Activated CD8-positive, alpha-beta memory T cell treated with anti-CD3 and anti-CD28 coated beads, Interleukin-2, amount 50 U/mL, for 48 hours (primary cell): ENCODE data around the gene ATP5PO.

ENCODE experiments used
- DNase-seq: peaks from one replicate; pipeline ENCODE4 v3.0.0-alpha.2; 2020

Gene ATP5PO

DNA sequence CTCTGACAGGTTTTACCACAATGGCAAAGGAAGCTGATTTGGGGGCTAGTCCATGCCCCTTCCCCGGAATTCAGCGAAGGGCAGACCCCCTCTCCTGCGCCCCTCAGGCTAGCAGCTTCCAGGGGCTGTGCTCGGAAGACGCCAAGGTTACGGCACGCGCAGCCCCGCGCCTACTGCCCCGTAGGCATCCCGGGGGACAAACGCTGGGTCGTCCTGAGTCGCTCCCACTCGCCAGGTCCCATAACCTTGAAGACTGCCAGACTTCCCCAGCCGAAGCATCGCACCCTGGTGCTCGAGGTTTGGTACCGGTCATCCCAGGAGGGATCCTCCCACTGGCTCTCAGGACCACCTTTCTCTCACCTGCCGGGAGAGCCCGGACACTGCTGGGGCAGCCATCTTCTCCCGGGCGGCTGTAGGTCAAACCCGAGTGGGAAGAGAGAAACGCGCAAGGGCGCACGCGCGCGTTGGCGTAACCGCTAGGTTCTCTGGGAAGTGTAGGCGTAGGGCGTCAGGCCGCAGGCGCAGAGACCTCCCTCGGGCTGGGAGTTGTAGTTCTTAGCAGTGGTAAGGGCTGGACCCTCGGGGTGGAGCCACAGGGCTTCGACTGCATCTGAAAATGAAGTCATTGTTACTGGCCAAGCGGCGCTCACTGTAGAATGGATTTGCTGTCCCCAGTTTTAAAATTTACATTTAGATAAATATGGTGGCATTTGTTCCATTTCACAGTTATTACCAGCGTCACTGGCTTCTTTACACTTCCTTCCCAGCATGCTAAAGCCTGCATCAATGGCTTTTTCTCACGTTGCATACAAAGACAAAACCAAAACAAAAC, at the start of gene ATP5PO:
ATP5PO (minus strand) TSS at position 437 of the 832 bp plus-strand sequence; CDS start at position 396, 41 bp downstream.
- DNase-seq = peak; percentile 98

GRCh38 chr21:33964706-33965325, 49.2 kb upstream of the ATP5PO start:
- no peak for DNase-seq

DNA sequence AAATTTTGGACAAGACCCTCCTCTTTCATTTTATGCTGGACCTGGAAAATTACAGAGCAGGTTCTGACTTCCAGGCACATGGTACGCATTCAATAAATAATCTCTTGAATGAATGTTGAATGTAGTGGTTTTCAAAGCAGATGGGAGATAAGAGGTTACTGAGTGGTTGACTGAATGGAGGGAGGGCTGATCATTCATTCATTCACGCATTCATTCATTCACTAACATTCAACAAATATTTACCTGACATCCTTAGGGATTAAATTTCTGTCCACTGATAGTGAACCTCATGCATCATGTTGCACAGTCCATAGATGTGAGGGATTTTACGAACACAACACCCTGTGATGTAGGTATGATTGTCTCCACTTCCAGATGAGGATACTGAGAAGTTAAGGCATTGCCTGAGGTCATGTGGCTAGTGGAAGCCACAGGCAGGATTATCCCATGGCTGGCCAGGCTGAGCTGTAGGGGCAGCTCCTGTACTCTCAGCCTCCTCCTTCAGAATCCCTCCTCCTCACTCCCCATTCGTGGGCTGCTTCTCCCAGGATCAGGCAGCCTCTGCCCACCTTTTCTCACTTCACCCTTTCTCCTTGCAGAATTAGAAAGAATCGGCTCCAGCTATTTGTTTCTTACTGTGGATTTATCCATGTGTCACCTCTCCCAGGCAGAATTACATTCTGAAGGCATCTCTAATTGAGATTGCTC, 48.4 kb upstream of the ATP5PO start:
- peak; percentile 25 for DNase-seq

GRCh38 chr21:33962290-33962689, 46.7 kb upstream of the ATP5PO start:
- DNase-seq = no peak

- peak; percentile 4 for DNase-seq
These were observed 45.5 kb upstream of the ATP5PO start for GRCh38 chr21:33961061-33961460.

- no peak for DNase-seq
These were observed 44.1 kb upstream of the ATP5PO start for GRCh38 chr21:33959680-33960079.

GRCh38 chr21:33954395-33954794, 38.8 kb upstream of the ATP5PO start:
- peak; percentile 25 for DNase-seq

DNA sequence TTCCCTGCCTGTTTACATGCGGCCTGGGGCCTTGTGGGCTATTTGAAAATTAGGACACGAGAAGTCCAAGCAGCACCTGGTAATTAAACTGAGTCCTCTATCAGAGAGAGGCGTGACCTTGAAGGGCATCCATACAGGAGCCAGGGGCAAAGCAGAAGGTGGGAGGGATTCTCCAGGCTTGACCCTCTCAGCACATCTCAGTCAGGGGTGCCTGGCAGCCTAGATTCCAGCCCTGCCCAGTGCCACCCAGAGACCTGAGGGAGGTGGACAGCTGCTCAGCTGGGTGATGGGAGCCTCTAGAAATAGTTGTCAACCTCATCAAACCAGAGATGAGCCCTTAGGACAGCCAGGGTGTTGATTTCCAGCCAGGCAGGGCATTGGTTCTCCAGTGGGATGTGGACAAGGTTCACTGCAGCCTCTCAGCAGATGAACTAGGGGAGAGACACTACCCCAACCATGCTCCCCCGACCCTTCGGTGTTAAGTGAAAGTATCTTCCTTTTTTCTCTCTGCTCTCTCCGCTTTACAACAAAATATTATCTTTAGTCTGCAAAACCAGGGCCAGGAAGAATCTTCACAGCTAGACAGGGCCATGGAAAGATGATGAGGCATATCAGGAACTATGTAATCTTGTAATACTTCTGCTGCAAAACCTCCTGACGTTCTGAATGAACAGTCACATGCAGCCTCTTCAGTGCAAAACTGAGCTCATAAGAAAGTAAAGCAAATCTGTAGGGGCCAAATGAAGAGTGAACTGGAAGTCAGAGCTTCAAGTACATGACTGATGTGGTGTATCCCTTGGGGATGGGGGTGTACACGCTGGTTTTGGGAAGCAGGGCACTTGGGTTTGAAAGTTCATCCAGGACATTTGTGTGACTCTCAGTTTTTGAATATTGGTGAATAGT, 35.9 kb upstream of the ATP5PO start:
- DNase-seq = peak; percentile 50

GRCh38 chr21:33950431-33951079, 35.0 kb upstream of the ATP5PO start:
- peak; percentile 70 for DNase-seq

- DNase-seq = peak; percentile 79
These were observed 34.2 kb upstream of the ATP5PO start for GRCh38 chr21:33949516-33950430.

GRCh38 chr21:33948951-33949444, 33.4 kb upstream of the ATP5PO start:
- DNase-seq = peak; percentile 65

DNA sequence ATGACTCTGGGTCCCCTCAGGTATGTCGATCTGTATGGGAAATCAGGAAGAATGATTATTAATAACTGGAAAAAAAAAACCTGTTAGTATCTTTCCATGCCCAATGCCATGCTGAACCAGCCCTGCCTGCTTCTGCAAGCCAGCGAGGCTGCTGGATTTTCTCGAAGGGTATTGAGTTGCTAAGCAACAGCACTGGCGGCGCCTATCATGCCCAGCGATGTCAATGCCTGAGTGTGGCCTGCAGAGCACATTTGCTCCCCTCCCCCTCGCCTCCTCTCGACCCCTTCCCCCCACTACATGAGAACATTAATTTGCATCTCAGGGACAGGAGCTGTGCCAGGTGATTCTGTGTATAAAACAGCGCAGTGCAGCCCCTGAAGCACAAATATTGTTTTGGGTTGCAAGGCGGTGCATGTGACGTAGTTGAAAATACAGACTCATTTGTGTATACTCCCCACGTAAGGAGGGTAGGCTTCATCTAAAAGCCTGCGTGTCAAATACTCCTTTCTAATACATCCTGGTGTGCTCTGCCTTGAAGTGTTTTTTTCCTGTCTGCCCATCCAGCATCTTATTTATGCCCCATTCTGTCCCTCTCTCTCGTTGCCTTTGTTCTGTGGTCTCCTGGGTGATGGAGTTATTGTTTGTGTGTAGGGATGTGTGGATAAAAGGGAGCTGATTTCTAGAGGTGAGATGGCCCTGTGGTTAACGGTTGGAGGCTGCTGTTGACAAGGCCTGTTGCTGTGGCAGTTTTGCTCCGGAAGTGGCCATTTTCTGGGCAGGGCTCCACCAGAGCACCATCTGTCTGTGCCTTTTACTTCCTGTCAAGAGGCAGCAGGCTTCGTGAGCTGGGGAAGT, 32.7 kb upstream of the ATP5PO start:
- peak; percentile 86 for DNase-seq

DNA sequence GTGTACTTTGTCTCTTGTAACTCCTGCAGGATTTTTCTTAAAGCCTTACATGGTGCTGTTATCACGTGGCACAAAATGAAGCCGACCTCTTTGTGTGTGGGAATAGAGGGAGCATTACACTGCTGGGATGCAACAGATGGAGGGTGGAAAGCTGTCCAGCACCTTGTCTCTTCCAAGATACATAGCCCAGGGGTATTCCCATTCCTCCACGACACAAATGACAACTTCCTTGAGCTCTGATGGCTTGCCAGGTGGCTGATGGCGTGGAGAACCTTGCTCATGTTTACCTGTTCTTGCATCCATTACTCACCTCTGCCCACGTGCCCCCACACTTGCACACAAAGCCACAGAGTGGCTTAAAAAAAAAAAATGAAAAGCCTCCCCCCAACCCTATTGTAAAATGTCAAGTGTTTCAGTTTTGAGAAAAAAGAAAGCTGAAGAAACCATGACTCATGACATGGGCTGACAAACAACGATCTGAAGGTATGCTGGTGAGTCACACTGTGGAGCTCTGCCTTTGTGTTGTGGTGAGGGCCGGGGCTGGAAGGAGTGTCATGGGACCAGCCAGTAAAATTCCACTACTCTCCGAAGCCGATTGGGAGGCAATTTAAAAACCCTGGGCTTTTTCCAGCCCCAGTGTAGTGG, 32.0 kb upstream of the ATP5PO start:
- peak; percentile 87 for DNase-seq

GRCh38 chr21:33945652-33946270, 30.2 kb upstream of the ATP5PO start:
- no peak for DNase-seq

- no peak for DNase-seq
These were observed 28.7 kb upstream of the ATP5PO start for GRCh38 chr21:33944185-33944763.

DNA sequence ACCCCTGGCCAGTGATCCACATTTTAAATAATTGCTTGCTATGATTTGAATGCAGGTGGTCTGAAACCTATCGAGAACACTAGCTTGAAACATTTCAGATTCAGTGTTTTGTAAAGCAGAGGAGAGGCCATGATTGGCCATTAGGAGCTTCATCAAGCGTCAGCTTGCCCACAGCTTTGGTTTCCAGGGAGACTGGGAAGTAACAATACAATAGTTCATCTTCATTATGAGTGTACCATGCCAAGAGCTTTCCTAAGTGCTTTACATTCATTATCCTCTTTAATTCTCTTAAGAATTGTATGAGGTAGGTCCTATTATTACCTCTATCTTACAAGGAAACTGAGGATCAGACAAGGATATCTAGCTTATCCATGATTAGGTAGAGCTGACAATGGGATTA, 27.7 kb upstream of the ATP5PO start:
- no peak for DNase-seq

GRCh38 chr21:33942426-33942825, 26.8 kb upstream of the ATP5PO start:
- no peak for DNase-seq

GRCh38 chr21:33940881-33941245, 25.3 kb upstream of the ATP5PO start:
- DNase-seq = no peak
